Measurements from ENCODE around the gene MGAT5.
A peak's percentile ranks its signal among the peaks of the same experiment; 100 is the strongest.

Gene MGAT5

DNA sequence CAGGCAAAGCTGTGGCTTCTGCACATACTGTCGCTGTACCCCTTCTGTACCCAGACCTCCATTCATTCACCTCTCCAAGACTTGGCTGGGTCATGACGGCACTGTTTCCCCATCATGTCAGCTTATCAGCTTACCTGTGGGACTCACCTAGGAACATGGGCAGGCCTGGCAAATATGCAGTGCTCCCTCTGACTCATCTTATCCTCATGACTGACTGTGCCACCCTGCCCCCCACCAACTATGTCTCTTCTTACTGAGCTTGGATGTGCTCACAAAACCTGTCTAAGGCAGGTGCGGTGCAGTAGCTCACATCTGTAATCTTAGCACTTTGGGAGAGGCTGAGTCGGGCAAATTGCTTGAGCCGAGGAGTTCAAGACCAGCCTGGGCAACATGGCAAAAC lies 152.4 kb downstream of the MGAT5 start:
- no peak for DNase-seq

DNA sequence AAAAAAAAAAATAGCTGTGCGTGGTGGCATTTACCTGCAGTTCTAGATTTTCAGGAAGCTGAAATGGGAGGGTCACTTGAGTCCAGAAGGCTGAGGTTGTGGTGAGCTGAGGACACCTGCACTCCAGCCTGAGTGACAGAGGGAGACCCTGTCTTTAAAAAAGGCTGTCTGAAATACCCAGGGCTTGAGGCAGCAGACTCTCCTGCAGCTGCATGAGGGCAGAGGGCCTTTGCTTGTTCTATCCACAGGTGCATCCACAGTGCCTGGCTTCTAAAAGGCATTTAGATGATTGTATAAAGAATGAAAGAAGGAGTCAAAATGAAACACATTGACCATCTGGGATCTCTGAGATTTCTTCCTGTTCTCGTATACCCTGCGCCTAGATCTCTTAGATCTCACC lies 152.9 kb downstream of the MGAT5 start:
- DNase-seq = no peak

- DNase-seq = no peak
Measured at GRCh38 chr2:134407154-134407890, 153.4 kb downstream of the MGAT5 start.

DNA sequence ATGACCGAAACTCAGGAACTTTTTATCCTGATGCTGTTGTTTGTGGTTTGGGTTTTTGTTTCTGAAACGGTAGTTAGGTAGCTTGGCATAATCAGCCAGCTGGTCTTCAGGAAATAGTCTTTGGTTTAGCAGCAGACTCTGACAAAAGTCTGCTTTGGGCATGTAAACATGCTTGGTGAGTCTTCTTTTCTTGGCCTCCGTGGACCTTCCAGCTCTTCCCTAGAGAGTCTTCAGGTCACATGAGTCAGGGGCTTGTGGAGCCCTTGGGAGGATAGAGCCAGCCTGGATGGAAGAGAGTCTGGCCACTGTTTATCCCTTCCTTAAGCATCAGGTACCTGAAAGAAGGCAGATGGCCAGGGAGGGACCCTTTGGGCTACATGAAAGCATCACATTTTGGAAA lies 154.5 kb downstream of the MGAT5 start:
- no peak for DNase-seq

DNA sequence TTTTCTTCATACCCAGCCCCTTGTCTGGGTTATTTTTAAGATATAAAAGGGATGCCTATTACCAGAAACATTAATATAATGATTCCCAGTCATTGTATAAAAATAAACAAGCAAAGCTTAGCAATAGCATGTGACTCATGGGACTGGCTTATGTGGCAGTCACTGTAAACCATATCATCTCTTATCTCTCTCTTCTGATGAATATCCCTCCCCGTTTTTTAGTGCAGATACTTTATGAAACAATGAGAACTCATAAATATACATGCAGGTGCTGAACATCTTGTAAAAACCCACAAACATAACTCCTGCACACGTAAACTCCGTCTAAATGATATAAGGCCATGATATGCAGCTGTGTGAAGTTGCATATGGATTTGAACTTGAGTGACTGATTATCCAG lies 154.9 kb downstream of the MGAT5 start:
- DNase-seq = no peak

DNA sequence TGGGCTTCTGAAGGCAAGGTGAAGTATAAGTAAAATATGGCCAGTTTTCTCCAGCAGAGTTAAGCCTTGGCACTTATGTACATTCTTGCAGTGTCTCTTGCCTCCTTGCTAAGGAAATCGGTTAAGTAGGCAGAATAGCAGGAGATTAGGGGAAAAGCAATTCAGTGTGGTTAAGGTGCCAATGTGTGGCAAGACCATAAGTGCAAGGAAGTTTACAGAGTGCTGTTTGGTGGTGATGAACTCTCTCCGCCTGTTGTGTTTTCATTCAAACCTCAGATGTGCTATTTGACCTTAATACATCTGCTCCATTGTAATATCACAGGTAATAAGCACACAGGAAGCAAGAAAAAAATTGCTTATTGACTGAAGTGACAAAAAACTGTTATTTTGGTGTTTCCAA lies 156.1 kb downstream of the MGAT5 start:
- no peak for DNase-seq

- DNase-seq = no peak
Measured at GRCh38 chr2:134410831-134411231, 157.0 kb downstream of the MGAT5 start.

DNA sequence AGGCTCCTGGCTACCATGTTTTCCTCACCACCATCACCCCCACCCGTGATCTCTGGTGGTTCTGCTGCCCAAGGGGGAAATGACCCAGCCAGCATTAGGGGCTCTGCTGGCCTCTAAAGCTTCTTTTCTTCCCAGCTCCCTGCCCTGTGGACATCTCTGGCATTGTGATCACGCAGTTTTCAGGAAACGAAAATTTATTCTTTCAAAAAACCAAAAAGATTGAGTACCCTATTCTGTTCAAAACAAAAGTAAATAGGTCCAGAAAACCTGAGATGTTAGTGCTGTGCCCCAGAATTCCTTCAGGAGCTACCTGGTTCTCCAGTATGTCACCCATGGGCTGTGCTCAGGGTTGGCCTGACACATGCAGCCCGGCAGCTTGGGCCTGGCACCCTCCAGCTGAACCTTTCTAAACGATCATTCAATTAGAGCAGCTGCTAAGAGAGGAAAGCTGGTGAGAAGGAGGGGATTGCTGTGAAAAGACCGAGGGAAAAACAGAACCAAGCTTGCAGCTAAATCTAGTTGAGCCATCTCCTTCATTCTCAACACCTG lies 157.5 kb downstream of the MGAT5 start:
- DNase-seq = peak; percentile 34

- peak; percentile 44 for DNase-seq
Measured at GRCh38 chr2:134411828-134412638, 158.2 kb downstream of the MGAT5 start.

DNA sequence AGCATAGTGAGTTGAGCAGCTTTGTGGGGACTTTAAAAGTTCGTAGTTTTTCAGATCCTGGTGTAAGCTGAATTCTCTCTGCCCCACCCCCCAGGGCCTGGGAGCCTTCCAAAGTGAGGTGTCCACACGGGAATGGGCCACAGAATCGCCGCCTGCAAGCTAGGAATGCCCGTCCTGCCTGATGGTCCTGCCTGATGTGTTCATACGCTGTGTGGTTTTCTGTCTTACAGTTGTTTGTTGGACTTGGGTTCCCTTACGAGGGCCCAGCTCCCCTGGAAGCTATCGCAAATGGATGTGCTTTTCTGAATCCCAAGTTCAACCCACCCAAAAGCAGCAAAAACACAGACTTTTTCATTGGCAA lies 158.7 kb downstream of the MGAT5 start:
- DNase-seq = no peak

- DNase-seq = no peak
Measured at GRCh38 chr2:134413430-134413829, 159.6 kb downstream of the MGAT5 start.

GRCh38 chr2:134413912-134414311 lies 160.0 kb downstream of the MGAT5 start:
- DNase-seq = no peak

DNA sequence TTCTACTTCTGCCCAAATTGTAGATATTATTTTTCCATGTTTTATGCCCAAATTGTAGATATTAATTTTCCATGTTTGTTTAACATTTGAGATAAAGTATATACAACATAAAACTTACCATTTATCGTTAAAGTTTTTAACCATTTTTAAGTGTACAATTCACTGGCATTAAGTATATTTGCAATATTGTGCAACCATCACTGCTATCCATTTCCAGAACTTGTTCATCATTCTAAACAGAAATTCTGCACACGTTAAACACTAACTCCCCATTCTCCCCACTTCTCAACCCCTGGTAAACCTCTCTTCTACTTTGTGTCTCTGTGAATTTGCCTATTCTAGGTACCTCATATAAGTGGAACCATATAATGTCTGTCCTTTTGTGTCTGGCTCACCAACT lies 162.1 kb downstream of the MGAT5 start:
- no peak for DNase-seq

- no peak for DNase-seq
Measured at GRCh38 chr2:134416637-134417036, 162.8 kb downstream of the MGAT5 start.

DNA sequence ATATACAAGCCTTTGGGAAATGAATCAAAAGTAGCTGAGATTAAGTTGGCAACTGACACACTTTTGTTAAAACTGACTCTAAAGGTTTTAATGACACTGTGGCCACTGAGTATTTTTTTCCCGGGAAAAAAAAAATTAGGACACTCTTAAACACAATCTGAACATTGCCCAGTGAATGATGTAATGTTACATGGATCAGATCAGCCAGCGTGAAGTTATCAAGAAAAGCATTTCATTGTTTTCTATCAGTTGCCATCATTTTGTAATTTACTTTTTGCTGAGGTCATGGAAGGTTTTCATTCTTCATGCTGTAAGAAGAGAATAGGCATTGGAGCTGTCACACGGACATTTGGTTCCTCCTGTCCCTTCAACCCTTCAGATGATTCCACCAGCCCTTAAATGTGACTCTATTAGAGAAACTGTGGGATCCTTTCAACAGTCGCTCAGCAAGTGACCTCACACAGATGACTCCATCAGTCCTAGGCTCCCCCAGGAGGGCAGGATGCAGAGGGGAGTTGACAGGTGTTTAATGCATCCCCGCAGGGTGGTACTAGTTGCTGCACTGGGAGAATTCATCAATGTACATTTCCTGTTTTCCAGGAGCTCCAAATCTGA lies 164.2 kb downstream of the MGAT5 start:
- DNase-seq = no peak

- no peak for DNase-seq
Measured at GRCh38 chr2:134420259-134420658, 166.4 kb downstream of the MGAT5 start.

DNA sequence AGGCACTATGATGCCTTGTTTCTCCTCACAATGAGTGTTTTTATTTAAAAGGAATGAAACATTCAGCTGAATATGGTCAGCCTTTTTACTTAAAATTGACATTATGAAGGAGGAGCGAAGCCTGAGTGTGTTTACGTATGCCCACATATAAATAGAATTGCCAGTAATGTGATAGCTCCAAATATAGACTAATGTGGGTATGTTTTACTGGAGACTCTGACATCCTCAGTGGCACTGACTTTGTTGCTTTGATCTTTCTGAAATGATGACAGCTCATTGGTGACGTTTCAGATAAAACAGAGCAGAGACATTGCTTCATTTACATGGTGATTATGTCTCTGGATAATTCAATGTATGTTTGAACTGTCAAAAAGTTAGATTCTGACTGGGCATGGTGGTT lies 167.0 kb downstream of the MGAT5 start:
- DNase-seq = no peak

GRCh38 chr2:134421556-134422328 lies 167.9 kb downstream of the MGAT5 start:
- DNase-seq = no peak

DNA sequence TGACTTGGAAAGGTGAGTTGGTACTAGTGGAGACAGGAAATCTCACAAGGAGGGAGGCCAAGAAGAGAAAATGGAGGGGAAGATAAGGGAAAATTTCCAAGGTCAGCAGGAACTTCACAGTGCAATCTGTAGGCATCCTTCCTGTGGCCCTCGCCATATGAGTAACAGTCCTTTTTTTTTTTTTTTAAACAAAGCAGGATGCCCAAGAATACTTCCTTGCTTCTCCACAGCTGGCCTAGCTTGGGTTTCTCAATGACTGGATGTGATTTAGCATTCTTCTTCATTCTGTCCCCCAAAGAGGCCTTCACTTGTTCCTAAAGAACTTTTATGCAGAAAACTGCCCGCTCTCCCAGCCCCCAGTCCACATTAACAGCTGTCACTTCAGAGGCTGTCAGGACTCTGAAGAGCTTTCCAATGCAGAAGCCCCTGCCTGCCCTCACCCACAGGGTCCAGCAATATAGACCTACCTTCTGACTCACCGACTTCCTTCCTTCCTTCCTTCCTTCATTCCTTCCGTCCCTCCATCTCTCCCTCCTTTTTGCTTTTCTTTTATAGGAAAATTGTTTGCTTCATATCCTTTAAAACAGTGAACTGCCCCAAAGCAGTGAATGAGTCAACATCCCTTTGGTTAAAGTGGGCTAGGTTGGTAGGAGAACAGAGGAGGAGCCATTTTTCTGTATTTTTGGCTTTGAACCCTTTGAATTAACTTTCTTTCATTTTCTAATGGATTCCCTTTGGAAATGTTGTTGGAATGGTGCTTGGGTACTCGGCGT lies 172.0 kb downstream of the MGAT5 start:
- no peak for DNase-seq

DNA sequence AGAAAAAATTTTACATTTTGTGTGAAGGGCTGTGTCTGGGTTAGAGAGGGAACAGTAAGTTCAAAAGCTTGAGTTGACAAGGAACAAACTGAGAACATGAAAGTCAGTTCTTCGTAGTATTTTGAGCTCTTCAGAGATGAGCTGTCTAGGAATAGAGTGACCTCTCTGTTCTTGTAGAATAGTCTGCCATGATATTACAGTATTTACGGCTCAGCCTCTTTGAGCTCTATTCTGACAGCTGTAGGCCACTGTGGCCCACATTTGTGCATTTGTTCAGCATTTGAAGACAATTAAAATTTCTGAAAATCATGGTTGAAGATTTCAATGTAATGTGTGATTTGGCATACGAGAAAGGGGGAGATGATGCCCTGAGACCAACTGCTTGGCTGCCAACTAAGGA lies 172.8 kb downstream of the MGAT5 start:
- DNase-seq = no peak

DNA sequence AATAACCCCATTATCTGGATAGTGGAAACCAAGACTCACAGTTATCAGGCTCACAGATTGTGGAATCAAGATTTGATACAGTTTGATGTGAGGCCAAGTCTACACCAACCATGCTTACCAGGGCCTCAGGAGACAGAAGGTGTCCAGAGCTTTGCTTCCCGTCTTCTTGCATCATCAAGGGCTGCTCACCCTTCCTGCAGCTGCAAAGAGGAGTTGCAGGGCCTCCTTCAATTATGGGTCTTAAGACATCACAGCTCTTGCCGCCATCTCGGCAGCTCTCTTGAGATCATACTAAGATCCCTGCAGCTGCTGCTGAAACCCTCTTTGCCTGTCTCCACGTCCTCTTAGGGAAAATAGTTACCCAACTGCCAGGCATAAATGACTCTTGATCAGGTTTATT lies 176.0 kb downstream of the MGAT5 start:
- DNase-seq = no peak

- no peak for DNase-seq
Measured at GRCh38 chr2:134431838-134432434, 178.1 kb downstream of the MGAT5 start.

Measured in NCI-H524 treated with DMSO at 0.1 percent for 48 hours (cell line).